ENCODE results near the gene PROCA1. TPM values are rescaled to one million over a fixed set of nuclear protein-coding genes. Genes with fewer than 3 reads are reported as not detected.

PROCA1 gene
- total and polyA plus RNA-seq, 2 of the 13 experiments (the other 11 are each of a cell fraction or from before 2014, with no cell fraction given) = 0.73 to 1.5 TPM

DNA sequence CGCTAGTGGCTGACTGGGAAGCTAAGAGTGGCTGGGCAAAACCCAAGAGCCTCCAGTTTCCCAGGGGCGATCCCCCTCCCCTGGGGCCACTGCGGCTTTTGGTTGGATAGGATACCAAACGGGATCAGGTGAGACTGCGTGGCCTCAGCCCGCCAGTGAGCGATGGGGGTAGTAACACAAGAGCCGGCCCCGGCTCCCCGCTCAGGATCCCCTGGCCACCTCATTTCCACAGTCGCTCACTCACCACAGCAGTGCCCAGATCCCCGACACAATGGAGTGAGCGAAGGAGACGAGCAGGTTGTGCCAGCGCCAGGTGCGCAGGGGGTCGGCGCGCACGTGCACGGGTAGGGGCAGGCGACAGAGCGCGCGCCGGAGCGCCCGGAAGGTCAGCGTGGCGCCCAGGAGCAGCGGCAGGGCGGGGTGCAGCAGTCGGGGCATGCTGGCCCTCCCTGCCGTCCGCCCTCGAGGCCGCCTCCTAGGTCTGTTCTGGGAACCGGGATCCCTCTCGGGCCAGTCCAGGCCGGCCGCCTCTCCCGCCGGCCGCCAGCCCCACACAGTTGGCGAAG, 14.1 kb upstream of the PROCA1 start (continued):
- no peak for TF ChIP-seq ZMYM3 (CRISPR knock-in tag; IDR thresholded peaks at IDR 0.05)
- peak; percentile 47; the same call in 1 of the 2 replicates for TF ChIP-seq MED13 (CRISPR knock-in tag; IDR thresholded peaks at IDR 0.05)
- no peak; the same call in 1 of the 2 replicates for TF ChIP-seq KAT8 (CRISPR knock-in tag; IDR thresholded peaks at IDR 0.05)
- TF ChIP-seq ZNF430 (CRISPR knock-in tag; IDR thresholded peaks at IDR 0.05) = no peak; the same call in 1 of the 2 replicates
- TF ChIP-seq E2F5 (CRISPR knock-in tag; conservative IDR thresholded peaks at IDR 0.05) = peak; percentile 40; the same call in 1 of the 2 replicates
- TF ChIP-seq ZNF589 (CRISPR knock-in tag; conservative IDR thresholded peaks at IDR 0.05) = no peak
- TF ChIP-seq ZNF614 (CRISPR knock-in tag; IDR thresholded peaks at IDR 0.05; ENCODE audit: borderline replicate concordance) = no peak
- TF ChIP-seq JUN (CRISPR knock-in tag; IDR thresholded peaks at IDR 0.05) = no peak
- TF ChIP-seq ZNF234 (CRISPR knock-in tag; conservative IDR thresholded peaks at IDR 0.05) = no peak
- TF ChIP-seq ZBTB49 (CRISPR knock-in tag; IDR thresholded peaks at IDR 0.05; ENCODE audit: borderline replicate concordance) = no peak
- TF ChIP-seq ZNF121 (CRISPR knock-in tag; IDR thresholded peaks at IDR 0.05) = no peak
- no peak for TF ChIP-seq ZNF597 (CRISPR knock-in tag; IDR thresholded peaks at IDR 0.05)
- no peak for TF ChIP-seq NONO (IDR thresholded peaks at IDR 0.05)
- peak; percentile 83; the same call in 1 of the 2 replicates for TF ChIP-seq NONO (CRISPR knock-in tag; conservative IDR thresholded peaks at IDR 0.05)
- no peak for TF ChIP-seq MIXL1 (CRISPR knock-in tag; IDR thresholded peaks at IDR 0.05)

Measured in HepG2 (cell line).